ENCODE measurements around the gene ADAM30.

The ADAM30 gene

GRCh38 chr1:119898981-119899720, 2.8 kb upstream of the ADAM30 start:
- no peak for DNase-seq (ENCODE audit: low read depth, low spot score)
- H3K4me3 ChIP-seq (ENCODE audit: low read depth, low read length): no peak overlapping the region
- TF ChIP-seq CTCF (IDR thresholded peaks at IDR 0.05; ENCODE audit: low read depth, low read length): no peak
- in situ Hi-C loops (cut with HindIII; ENCODE audit: low sequenced_read_pairs): no loop called here

DNA sequence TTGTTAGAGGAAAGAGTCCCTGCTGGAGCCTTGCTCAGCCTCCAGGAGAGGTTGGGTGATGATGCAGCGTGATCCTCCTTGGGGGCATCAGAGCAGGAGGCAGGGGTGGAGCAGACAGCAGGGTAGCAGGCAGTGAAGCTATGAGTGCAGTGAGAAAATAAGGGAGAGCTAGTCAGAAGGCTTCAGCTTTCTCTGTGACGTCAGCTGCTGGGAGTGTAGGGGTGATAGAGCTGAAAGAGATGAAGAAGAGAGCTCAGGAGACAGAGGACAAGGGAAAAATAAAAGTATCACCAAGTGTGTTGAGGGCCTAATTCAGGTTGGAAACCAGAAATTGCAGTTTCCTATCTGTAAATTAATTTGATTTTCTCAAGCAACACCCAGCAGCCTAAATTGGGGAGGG, 2.2 kb upstream of the ADAM30 start:
- in situ Hi-C loops (cut with HindIII; ENCODE audit: low sequenced_read_pairs): no loop called here
- no peak overlapping the region for H3K4me3 ChIP-seq (ENCODE audit: low read depth, low read length)
- no peak for DNase-seq (ENCODE audit: low read depth, low spot score)
- no peak for TF ChIP-seq CTCF (IDR thresholded peaks at IDR 0.05; ENCODE audit: low read depth, low read length)

DNA sequence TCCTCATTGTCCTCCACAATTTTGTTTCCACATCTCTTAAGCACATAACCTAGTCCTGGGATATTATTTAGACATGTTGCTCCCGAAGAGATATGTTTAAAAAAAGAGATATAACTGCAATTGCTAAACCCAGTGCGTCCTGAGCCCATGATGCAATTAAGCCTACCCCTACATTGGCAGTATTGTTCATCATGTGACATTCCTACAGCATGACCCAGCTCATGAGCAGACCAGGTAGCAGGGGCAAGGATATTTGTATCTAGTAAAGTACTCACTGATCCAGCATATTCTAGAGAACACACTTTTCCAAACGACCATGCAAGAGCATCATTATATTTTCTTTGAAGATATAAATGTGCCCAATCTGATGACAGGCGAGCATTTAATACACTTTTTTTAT, 1.2 kb downstream of the ADAM30 start:
- no peak for DNase-seq (ENCODE audit: low read depth, low spot score)
- TF ChIP-seq CTCF (IDR thresholded peaks at IDR 0.05; ENCODE audit: low read depth, low read length): no peak
- in situ Hi-C loops (cut with HindIII; ENCODE audit: low sequenced_read_pairs): no loop called here
- H3K4me3 ChIP-seq (ENCODE audit: low read depth, low read length): no peak overlapping the region

- no peak overlapping the region for H3K4me3 ChIP-seq (ENCODE audit: low read depth, low read length)
- no peak for DNase-seq (ENCODE audit: low read depth, low spot score)
- in situ Hi-C loops (cut with HindIII; ENCODE audit: low sequenced_read_pairs): no loop called here
- no peak for TF ChIP-seq CTCF (IDR thresholded peaks at IDR 0.05; ENCODE audit: low read depth, low read length)
Observed at GRCh38 chr1:119893827-119894700, 2.3 kb downstream of the ADAM30 start.

DNA sequence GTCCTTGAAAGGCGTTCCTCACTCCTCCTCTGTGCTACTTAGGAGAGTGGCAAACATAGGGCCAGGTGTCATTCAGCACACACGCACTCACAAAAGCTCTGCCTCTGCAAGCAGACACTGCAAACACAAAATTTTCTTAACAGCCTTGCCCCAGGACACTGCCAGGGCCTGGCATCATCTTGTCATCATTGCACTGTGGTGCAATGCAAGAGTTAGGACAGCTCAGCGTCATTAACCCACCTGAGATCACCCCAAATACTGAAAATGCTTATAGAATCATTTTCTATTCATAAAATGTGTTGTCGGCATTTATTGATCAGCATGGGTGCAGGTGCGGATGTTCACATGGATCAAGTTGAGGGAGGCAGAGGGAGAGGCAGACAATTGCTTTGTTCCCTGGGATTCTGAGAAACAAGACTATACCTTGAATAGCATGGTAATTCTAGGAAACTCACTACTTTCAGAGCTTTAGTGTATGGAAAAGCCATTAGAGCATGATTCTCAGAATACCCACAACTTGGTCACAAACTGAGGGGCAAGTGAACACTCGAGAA, 3.0 kb downstream of the ADAM30 start:
- no peak overlapping the region for H3K4me3 ChIP-seq (ENCODE audit: low read depth, low read length)
- TF ChIP-seq CTCF (IDR thresholded peaks at IDR 0.05; ENCODE audit: low read depth, low read length): no peak
- no peak for DNase-seq (ENCODE audit: low read depth, low spot score)
- in situ Hi-C loops (cut with HindIII; ENCODE audit: low sequenced_read_pairs): no loop called here

DNA sequence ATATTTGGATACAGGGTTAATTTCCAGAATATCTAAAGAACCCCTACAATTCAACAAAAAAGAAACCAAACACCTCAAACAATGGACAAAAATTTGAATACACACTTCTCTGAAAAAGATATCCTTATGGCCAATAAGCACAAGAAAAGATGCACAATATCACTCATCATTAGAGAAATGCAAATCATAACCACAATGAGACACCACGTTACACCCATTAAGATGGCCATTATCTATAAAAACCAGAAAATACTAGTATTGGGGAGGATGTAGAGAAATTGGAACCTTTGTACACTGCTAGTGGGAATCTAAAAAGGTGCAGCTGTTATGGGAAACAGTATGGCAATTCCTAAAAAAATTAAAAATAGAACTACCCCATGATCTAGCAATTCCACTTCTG, 4.9 kb downstream of the ADAM30 start:
- TF ChIP-seq CTCF (IDR thresholded peaks at IDR 0.05; ENCODE audit: low read depth, low read length): no peak
- in situ Hi-C loops (cut with HindIII; ENCODE audit: low sequenced_read_pairs): no loop called here
- no peak overlapping the region for H3K4me3 ChIP-seq (ENCODE audit: low read depth, low read length)
- DNase-seq (ENCODE audit: low read depth, low spot score): no peak
